Activated CD4-positive, alpha-beta T cell treated with anti-CD3 and anti-CD28 coated beads, Interleukin-2, amount 50 U/mL, for 4 hours (primary cell): ENCODE data around the gene ZNF777.
"Not testable (repeated sequence)": the region's sequence is repeated elsewhere in the genome, so short reads cannot be mapped to it uniquely, and the experiment has no call there.

ENCODE experiments used
- DNase-seq, 2 experiments: peaks; one replicate each; pipeline ENCODE4 v3.0.0-alpha.2; 2020

Gene ZNF777

DNA sequence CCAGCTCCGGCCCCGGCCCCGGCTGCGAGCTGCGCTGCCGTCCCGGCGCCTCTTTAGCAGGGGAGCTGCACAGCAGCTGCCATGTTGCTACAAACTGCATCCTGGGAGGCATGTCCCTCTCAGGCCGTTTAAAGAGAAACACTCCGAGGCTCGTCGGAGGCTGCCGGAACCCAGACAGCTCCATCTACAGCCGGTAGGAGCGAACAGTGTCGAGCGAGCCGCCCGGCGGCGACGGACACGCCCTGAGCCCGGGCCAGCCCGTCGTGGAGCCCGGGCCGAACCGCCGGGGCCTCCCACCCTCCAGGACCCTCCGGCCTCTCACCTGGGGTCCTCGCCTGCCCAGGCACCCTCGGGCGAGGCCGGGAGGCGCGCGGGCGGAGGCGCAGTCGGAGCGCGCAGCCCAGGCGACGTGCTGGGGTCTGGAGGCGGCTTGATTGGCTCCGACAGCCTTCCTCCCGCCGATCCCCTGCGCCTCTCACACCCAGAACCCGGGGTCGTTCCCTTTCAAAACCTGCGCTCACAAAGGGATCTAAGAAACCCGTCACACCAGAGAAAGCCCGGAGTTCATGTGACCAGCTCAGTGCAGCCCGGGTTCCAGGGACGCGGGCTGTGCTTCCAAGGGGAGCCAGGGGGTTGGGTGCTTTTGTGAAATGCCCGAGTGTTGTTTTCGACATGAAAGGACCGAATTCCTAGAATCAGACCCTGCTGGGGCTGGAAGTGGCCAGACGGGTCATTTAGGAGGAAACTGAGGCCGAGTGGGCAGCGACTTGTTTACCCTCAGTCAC lies at the start of gene ZNF777:
TSS of gene ZNF777 (minus strand) at position 570 of the 785 bp plus-strand sequence. CDS start 5,040 bp downstream, outside the sequence.
- DNase-seq: peak; percentile 75 to 80

DNA sequence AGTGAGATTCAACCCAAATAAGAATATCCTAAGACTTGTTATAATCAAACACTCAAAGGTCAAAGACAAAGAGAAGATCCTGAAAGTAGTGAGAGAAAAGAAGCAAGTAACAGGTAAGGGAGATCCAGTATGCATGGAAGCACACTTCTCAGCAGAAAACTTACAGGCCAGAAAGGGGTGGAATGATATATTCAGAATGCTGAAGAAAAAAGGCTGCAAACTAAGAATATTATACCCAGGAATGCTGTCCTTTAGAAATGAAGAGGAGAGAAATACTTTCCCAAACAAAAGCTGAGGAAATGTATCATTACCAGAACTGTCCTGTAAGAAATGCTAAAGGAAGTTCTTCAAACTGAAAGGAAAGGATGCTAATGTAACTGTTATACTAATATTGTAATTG lies 49.4 kb upstream of the ZNF777 start:
- no peak for DNase-seq

DNA sequence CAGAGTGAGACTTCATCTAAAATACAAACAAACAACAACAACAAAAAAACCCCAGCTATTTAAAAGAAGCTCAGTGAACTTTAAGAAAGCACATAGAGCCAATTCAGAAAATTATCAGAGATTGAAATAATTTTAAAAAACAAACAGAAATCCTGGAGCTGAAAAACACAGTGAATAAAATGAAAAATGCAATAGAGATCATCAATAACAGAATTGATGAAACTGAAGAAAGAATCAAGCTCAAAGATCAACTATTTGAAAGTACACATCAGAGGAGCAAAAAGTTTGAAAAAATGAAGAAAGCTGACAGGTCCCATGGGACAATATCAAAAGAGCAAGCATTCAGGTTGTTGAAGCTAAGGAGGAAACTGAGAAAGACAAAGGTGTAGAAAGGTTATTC lies 48.9 kb upstream of the ZNF777 start:
- DNase-seq: no peak

DNA sequence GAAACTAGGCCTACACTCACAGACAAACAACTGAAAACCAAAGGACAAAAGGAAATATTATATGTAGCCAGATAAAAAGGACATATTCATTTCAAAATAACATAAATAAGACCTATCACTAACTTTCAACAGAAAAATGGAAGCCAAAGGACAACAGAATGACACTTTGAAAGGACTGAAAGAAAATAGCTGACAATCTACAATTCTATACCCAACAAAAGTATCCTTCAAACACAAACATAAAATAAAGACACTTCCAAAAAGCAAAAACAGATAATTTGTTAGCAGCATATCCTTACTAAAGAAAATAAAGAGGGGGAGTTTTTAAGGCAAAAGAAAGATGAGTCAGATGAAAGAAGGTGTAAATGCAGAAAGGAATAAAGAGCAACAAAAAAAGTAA lies 44.7 kb upstream of the ZNF777 start:
- DNase-seq: no peak

DNA sequence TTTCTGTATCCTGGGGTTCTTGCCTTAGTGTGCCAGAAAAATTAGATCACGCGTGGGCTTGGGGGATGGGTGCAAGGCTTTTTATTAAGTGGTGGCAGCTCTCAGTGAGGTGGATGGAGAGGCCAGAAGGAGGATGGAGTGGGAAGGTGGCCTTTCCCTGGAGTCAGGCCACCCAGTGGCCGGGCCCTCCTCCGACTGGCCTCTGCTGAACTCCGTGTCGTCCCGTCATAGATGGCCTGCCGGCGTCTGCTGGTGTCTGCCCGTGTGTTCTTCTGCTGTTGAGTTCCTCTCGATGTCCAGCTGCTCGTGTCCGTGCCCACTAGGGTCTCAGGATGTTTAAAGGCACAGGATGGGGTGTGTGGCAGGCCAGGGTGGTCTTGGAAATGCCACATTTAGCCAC lies 40.8 kb upstream of the ZNF777 start:
- DNase-seq: no peak

DNA sequence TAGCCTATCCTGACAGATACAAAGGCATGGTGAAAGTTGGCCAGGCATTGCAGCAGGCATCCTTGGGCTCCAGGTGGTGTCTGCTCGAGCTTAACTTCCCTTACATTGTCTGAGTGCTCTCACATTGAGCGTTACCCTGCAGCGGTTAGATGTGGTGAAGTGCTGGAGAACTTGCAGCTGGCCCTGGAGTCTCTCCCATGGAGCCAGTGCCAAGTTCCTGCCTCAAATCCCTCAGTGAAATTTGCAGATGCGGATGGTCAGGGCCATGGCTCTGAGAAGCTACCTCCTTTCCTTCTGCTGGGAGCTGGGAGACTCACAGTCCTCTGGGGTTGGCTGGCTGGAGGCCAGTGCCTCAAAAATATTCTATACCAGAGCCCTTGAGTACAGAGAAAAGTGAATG lies 40.0 kb upstream of the ZNF777 start:
- DNase-seq: no peak

DNA sequence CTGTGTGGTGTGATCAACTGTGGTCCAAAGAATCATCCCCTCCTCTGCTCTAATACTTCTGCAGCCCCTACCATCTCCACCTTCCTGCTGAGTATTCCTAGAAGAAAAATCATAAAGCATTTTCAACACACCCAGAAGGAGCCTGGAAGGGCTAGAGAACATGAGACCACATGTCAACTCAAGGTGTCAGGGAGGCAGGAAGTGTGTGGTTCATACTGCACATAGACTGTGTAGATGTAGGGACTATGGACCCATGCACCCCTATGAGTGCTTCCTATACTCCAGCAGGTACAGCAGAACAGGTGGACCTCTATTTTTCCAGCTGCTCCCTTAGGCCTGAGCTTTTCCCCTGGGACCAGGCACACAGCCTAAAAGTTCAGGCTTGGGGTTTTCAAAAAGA lies 39.3 kb upstream of the ZNF777 start:
- DNase-seq: no peak

DNA sequence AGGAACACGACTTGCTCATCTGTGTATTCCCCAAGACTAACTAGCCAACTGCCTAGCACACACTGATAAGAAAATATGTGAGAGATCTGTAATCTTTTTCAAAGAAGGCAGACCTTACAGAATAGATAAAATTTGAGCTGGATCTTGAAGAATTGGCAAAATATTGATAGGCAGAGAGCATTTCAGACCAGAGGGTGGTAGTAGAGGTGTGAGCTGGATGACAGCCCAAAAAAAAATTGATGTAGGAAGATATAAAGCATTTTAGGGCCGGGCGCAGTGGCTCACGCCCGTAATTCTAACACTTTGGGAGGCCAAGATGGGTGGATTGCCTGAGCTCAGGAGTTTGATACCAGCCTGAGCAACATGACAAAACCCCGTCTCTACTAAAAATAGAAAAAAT lies 37.9 kb upstream of the ZNF777 start:
- no peak for DNase-seq

DNA sequence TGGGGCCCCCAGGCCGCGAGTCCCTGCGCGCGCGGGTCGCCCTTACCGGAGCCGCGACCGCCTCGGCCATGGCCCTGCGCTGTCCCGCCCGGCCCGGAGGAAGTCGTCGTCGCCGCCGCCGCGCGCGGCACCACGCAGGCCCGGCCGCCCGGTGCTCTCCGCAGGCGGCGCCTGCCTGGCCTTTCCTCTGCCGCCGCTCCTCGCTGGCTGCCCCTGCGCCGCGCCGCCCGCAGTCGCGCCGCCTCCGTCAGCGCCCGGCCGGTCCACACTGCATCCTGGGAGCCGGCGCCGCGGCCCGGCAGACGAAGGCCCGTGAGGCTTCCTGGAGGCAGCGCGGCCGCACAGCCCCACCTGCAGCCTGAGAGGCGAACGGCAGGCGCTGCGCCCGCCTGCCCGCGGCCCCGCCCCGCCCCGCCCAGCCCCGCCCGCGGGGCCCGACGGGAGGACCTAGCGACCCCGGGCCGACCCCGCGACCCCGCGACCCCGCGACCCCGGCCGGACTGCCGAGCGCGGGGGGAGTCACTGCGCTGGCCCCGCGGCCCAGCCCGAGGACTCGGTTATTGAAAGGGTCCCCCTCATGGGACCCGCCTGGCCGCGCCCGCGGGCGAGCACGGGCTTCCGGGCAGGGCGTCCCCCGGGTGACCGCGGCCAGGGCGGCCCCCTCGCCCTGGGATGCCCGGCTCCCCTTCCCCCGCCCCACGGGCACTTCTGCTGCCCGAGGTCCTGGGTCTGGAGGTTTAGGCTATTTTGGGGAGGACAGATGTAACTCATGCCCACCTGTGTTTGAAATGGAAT lies 36.8 kb upstream of the ZNF777 start, which contains the start of gene ZNF746:
TSS of gene ZNF746 (minus strand) at position 343 of the 795 bp plus-strand sequence. CDS start at position 70, 273 bp downstream.
- peak; percentile 67 to 73 for DNase-seq

DNA sequence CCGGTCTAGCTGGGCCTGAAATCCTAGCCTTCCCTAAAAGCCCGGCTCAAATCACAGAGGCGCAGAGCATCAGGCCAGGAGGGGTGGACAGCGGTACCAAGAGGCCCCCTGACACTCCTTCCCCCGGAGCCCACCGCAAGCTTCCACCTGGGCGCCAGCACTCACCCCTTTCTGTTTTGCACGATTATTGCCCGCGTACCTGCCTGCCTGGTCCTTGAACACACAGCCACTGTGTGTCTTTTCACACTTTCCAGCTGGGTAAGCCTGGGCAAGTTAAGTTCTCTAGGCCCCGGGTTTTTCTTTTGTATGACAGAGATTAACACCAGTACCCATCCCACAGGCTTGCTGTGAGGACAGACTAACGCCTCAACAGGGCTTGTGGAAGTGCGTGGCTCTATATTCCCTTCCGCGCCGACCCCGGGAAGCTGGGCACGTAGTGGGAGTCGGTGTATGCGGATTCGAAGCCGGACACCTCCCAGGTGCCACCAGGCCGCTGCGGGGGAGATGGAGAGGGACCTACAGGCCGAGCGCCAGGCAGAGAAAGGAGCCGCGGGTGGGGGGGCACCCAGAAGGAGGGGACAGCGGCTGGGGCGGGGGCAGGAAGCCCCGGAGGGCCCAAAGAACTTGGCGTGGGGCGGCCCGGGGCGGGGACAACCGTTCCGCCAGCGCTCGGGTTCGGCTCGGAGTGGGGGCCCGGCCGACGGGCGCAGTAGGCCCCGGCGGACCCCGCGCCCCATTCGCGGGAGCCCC lies 36.0 kb upstream of the ZNF777 start:
- peak; percentile 38 to 39 for DNase-seq

DNA sequence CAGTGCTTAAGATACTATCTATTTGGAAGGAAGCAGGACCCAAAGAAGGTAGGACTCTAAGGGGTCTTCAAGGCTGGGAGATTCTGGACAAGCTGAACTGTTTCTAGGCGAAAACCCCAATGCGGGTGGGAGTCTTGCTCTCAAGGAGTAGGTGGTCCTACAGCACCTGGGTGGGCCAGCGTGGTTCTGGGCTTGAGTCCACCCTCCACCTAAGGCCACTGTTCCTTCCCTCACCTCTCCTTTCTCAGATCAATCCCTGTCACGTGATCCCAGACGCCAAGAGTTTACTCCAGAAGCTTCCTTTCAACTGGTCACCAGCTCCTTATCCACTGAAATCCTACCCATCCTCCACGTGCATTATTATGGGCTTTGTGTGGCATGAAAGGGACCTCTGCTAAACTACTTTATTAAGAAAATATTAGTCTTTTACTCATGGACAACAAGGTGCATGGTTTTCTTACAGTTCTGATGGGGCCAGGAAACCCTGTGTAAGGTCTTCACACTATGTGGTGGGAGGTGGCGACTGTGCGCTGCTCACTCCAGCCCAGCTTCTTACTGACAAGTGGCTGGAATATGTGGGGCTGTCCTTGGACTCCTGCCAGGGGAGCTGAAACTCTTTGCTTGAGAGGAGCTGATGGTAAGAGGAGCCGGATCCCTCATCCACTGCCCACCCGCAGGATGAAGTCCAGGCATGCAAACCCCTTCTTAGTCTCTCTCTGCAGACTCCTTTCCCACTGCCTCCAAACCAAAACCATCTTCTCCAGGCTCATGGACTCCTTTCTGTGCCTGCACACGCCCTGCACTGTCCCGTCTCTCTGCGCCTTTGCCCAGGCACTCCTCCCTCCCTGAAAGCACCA lies 35.2 kb upstream of the ZNF777 start:
- no peak for DNase-seq

DNA sequence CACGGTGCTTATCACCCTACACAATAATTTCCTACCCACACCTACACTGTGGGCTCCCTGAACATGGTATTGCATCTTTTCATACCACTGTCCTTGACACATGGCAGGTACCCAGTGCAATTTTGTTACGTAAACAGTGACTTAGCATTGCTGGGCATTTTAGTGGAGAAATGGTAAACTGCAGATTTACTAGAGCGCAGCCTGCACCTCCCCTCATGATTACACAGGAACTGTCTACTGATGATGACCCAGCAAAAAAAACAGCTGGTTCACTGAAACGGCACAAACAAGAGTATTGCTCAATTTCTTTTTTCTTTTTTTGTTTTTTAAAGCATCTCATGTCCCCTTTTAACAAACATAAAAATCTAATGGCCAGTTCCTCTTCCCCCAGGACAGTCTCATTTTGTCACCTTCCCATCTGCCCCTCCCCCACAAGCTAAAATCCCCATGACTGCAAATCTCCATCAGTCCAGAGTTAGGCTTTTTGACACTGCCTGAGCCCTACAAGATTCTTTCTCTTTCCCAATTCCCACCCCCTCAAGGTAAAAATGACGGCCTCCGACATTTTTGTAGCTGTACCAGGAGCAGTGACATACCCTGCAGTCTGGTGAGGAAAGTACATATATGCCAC lies 34.0 kb upstream of the ZNF777 start:
- DNase-seq: no peak

DNA sequence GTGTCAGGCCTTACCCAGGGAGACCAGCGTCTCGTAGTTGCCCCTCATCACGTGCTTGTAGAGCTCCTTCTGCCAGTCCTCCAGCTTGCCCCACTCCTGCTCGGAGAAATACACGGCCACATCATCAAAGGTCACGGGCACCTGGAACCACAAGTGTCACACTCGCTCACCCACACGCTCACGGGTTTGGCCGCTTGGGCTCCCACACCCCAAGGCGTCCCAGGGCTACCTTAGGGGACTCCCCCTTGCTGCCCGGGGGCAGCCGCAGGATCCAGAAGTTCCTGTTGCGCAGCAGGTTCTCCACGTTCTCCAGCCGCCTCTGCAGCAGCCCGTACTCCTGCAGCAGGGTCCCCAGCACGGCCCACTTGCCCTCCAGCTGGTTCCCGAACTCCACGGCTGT lies 33.1 kb upstream of the ZNF777 start:
- not testable (repeated sequence) for DNase-seq

DNA sequence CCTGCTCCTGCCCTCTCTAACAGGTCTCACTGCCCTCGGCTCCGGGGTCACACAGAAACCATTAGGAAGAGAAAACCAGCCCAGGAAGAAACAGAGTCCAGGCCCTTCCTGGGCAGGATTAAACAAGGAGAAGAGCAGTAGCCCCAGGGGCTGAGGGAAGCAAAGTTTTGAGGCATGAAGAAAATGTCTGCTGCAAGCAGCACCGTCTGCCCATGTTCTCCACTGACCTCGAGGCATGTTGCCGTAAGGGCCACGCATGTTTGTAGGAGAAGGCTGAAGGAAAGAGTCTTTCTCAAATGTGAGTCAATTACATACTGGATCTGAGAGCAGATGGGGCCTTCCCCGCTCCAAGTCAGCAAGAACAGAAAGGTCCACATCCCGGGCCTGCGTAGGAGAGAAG lies 32.5 kb upstream of the ZNF777 start:
- DNase-seq: no peak

DNA sequence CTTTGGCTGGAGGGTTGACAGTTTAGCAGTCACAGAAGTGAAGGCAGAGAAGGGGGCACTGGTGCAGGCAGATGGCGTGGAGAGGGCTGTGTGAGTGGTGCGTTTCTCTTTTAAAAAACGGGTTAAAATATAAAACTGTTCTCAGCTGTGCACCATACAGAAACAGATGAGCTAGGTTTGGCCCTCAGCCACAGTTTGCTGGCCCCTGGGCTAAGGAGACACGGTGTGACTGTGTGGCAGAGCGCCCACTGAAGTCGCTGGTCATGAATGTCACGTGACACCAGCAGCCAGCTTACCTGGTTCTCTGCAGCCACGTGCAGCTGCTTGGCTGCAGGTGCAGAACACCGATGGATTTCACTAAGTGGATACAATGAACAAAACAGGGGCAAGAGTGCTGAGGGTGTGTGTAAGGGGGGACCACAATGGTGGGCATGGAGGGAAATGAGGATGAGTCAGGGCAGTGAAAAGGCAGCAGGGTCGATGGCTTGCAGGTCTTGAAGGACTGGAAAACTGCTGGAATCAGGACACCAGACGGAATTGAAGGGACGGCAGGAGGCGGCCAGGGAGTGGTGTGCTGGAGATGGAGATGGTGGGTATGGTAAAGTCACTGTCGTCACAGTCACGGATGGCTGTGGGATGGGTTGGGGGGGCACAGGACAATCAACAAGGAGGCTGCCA lies 29.4 kb upstream of the ZNF777 start:
- no peak for DNase-seq

DNA sequence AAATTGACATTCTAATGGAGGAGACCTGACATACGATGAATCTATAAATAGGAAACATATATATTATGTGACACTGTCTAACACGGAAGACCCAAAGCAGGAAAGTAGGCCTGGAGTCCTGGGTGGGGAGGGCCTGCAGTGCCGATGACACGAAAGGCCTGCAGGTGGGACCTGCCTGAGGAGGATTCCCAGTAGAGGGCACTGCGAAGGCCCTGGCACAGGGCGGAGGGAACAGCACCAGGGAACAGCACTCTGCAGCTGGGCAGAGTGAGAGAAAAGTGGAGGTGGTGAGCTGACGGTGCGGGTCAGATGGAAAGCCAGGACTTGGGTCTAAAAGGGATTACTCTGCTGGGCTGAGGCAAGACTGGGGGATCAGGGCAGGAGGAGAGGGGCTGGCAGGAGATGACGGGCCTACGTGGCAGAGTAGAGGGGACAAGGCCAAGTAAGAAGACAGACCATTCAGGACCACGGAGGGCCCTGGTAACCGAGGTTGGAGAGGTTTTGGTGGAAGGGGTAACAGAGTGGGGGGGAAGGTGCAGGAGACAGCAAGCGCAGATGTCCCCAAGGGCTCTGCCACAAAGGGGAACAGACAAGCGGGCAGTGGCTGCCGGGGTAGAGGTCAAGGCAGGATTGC lies 28.6 kb upstream of the ZNF777 start:
- DNase-seq: no peak

DNA sequence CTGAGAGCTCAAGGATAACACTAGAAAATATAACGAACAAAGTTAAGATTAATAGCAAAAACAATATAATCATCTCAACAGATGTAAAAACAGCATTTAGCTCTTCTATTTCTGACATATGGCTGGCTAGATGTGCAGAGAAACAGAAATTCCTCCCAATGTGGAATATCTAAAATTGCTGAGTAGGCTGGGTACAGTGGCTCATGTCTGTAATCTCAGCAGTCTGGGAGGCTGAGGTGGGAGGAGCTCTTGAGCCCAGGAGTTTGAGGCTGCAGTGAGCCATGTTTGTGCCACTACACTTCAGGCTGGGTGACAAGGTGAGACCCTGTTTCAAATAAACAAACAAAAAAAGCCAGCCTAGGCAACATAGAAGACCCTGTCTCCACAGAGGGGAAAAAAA lies 18.7 kb upstream of the ZNF777 start:
- no peak for DNase-seq

DNA sequence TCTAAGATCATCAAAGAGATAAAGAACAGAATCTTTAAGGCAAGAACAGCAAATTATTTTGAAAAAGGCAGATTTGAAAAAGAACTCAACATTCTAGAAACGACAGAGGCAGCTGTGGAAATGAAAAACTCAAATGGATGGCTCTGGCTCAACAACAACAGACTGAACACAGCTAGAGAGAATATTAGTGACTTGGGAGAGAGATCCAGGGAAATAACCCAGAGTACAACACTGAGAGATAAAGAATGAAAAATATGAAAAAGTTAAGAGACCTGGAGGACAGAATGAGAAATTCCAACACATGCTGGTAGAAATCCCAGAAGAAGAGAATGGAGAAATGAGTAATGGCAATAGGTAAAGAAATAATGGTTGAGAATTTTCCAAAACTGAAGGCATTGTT lies 17.9 kb upstream of the ZNF777 start:
- no peak for DNase-seq

DNA sequence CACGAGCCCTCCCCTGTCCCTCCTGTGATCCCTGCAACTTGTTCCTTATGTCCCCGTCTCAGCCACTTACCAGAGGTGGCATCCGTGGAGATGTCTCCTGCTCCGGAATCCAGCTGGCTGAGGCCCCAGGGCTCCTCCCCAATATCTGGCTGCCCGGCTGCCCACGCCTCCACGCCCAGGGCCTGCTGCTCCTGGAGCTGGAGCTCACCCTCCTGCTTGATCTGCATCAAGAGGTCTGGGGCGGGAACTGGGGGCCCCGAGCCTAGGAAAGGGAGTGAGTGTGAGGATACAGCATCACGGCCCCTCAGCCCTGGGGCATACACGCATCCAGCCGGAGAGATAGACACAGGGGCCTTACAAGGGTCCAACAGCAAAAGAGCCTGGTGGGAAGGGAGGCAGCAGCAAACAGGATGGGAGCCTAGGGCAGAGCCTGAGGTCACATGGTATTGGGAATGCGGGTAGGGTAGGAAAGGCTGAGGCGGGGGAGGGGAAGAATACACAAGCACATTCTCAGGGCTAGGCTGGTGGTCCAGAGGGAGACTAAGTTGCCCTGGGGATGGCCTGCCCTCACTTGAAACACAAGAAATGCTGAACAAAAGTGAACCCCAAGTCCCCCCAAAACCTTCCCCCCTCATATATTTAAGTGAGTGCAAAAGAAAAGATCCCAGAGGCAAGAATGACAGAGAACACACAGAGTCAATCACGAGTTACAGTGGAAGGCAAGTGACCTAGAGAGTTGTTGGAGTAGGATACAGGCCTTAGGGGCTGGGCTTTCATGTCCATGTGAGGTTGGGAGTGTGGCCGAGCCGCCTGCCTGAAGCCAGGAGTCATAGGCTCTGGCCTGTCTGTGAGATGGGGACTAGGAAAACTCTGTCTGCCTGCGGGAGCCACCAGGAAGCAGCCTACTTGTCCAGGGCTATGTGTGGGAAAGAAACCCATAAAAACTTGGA lies 16.9 kb upstream of the ZNF777 start:
- DNase-seq: no peak

DNA sequence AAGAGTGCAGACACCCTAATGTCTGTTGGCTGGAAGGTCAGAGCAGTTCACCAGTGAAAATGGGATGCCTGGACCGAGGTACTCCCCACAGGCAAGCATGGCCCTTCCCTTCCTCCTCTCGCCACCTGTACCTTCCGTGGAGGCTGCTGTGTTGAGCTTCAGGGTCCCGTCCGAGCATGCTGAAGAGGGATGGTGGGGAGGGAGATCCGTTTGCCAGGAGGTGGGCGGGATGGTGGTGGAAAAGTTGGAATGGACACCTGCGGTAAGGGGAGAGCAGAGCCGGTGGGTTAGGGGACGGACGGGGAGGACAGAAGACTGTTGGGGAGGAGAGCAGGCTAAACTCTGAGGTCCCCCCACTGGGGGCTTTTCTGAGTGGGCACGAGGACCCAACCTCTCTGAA lies 15.9 kb upstream of the ZNF777 start:
- DNase-seq: no peak
